ENCODE results near the gene SPSB1. TPM values are rescaled to one million over a fixed set of nuclear protein-coding genes. Genes with fewer than 3 reads are reported as not detected.

Gene SPSB1
- total RNA-seq, 1 donor from 2014 or later, result 1.3 TPM

DNA sequence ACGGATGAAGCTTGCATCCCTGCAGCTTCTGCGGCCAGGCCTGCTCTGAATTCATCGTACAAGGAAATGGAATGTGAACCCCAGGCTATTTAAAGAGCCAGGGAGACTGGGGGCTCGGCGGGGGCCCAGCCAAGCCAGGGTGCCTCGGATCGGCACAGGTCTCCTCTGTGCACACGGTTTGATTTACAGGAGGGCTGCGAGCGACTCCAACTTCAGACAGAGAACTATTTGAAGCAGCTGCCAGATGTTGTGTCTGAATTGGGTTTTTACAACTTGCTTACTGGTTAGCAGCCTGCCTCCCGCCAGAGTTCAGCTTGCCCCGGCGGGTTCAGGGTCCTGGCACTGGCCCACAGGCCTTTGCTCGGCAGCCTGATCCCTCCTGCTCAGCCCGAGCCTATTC is 83.2 kb downstream of the SPSB1 start:
- Mint-ChIP-seq H3K4me1 (peaks cover 29% of the 10 kb centered on the region), H3K4me3 (no peak overlapping the region), H3K27me3 (ENCODE audit: low read depth) (peaks cover 2% of the 10 kb centered on the region), H3K27ac (ENCODE audit: unreplicated experiment) (no peak overlapping the region), H3K9me3 (no peaks in the 10 kb centered on the region), H3K36me3 (ENCODE audit: low read depth) (no peaks in the 10 kb centered on the region)
- no peak for DNase-seq (ENCODE audit: low read depth, low spot score)
- TF ChIP-seq, protein P1, sequence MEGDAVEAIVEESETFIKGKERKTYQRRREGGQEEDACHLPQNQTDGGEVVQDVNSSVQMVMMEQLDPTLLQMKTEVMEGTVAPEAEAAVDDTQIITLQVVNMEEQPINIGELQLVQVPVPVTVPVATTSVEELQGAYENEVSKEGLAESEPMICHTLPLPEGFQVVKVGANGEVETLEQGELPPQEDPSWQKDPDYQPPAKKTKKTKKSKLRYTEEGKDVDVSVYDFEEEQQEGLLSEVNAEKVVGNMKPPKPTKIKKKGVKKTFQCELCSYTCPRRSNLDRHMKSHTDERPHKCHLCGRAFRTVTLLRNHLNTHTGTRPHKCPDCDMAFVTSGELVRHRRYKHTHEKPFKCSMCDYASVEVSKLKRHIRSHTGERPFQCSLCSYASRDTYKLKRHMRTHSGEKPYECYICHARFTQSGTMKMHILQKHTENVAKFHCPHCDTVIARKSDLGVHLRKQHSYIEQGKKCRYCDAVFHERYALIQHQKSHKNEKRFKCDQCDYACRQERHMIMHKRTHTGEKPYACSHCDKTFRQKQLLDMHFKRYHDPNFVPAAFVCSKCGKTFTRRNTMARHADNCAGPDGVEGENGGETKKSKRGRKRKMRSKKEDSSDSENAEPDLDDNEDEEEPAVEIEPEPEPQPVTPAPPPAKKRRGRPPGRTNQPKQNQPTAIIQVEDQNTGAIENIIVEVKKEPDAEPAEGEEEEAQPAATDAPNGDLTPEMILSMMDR (conservative IDR thresholded peaks at IDR 0.05), result no peak

DNA sequence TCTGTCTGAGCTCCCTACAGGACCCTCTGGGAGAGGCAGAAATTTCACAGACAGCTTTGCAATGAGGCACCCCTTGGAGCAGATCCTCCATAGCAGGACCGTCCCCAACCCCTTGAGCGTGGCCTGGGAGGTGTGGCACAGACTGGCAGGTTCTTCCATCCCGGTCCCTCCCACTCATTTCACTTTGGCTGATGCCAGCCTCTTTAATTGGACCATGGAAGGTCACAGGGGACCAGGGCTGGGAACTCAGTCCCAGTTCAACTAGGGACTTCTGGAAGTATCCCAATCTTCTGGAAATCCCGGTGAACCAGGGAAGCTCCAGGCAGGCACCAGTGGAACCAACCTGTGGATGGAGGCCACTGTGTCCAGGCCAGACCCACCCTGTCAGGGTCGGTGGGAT is 83.7 kb downstream of the SPSB1 start:
- Mint-ChIP-seq H3K27me3 (ENCODE audit: low read depth) (peaks cover 2% of the 10 kb centered on the region), H3K9me3 (no peaks in the 10 kb centered on the region), H3K27ac (ENCODE audit: unreplicated experiment) (no peak overlapping the region), H3K4me1 (peaks cover 28% of the 10 kb centered on the region), H3K36me3 (ENCODE audit: low read depth) (no peaks in the 10 kb centered on the region), H3K4me3 (no peak overlapping the region)
- DNase-seq (ENCODE audit: low read depth, low spot score), result no peak
- TF ChIP-seq, protein P1 (conservative IDR thresholded peaks at IDR 0.05), result no peak

DNA sequence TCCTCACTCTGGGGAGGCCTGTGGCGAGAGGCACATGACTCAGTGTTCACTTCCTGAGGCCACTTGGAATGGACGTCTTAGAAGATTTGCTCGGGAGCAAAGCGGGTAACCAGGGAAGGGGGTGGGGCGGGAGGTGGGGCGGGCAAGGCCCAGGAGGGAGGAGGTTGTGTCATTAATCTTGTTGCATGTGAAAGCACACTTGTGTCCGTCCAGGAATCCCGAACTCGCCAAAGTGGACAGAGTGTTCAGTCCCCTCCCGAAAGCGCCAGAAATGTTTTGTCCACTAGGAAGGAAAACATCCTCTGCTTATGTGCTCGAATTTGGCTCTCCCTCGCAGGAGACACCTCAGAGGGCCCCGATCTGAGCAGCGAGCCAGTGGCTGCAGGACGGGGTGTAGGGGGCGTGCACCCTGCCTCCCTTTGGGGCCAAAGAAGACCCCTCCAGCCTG is 84.2 kb downstream of the SPSB1 start:
- peaks cover 23% of the 10 kb centered on the region for H3K4me1 Mint-ChIP-seq
- no peak for DNase-seq (ENCODE audit: low read depth, low spot score)
- H3K27me3 Mint-ChIP-seq (ENCODE audit: low read depth), result peaks cover 2% of the 10 kb centered on the region
- TF ChIP-seq, protein P1 (conservative IDR thresholded peaks at IDR 0.05), result no peak
- no peak overlapping the region for H3K27ac Mint-ChIP-seq (ENCODE audit: unreplicated experiment)
- no peaks in the 10 kb centered on the region for H3K36me3 Mint-ChIP-seq (ENCODE audit: low read depth)
- no peaks in the 10 kb centered on the region for H3K9me3 Mint-ChIP-seq
- no peak overlapping the region for H3K4me3 Mint-ChIP-seq

DNA sequence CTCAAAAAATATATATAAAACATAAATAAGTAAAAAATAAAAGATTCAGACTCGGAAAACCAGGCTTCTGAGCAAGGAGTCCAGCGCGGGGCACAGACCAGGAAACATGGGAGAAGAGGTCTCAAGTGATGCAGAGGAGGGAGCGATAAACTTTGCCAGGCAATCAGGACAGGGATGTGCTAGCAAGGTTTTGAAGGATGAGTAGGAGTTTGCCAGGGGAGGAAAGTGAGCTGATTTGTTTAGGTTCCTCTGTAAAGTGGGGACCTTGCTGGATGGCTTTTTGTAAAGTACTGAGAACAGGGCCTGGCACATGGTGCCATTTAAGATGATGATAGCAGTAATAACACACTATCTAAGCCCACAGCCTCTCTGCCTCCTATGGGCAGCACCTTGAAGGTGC is 86.1 kb downstream of the SPSB1 start:
- Mint-ChIP-seq H3K4me1 (peaks cover 9% of the 10 kb centered on the region), H3K27me3 (ENCODE audit: low read depth) (peaks cover 5% of the 10 kb centered on the region), H3K27ac (ENCODE audit: unreplicated experiment) (no peak overlapping the region), H3K36me3 (ENCODE audit: low read depth) (no peaks in the 10 kb centered on the region), H3K9me3 (no peaks in the 10 kb centered on the region), H3K4me3 (no peak overlapping the region)
- DNase-seq (ENCODE audit: low read depth, low spot score), result no peak
- TF ChIP-seq, protein P1 (conservative IDR thresholded peaks at IDR 0.05), result no peak

DNA sequence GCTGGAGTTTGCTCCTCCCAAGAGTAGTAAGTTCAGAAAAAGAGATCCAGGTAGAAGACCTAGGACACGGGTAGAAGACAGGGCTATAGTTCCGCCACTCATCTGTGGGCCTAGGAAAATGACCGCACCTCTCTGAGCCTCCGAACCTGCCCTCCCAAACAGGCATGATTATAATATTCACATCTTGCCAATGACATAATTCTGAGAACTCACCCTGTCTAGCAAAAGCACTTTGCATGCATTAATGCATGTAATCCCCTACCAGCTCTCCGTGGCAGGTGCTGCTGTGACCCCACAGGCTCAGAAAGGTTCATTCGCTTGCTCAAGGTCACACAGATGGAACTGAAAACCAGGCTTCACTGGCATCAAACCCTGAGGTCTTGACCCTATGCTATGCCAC is 88.0 kb downstream of the SPSB1 start:
- peaks cover 5% of the 10 kb centered on the region for H3K27me3 Mint-ChIP-seq (ENCODE audit: low read depth)
- H3K27ac Mint-ChIP-seq (ENCODE audit: unreplicated experiment), result peak overlapping the region; percentile 12
- H3K4me1 Mint-ChIP-seq, result no peaks in the 10 kb centered on the region
- H3K36me3 Mint-ChIP-seq (ENCODE audit: low read depth), result no peaks in the 10 kb centered on the region
- H3K9me3 Mint-ChIP-seq, result no peaks in the 10 kb centered on the region
- TF ChIP-seq, protein P1 (conservative IDR thresholded peaks at IDR 0.05), result no peak
- no peak overlapping the region for H3K4me3 Mint-ChIP-seq
- no peak for DNase-seq (ENCODE audit: low read depth, low spot score)
